B cell (primary cell): ENCODE measurements around the gene PRDM10. TPM values are rescaled to one million over a fixed set of nuclear protein-coding genes. Genes with fewer than 3 reads are reported as not detected.

ENCODE experiments used
- ATAC-seq: fragments of 200-7000 bp; cut with Tn5 transposase; one replicate; pipeline ENCODE4 v1.10.0; 2021; ENCODE audit warnings: low read depth, mild to moderate bottlenecking, moderate number of reproducible peaks, moderate library complexity
- CTCF ChIA-PET: fragments of 350-600 bp; sonication (Branson Sonifier 250); formaldehyde crosslinking; loops from one replicate; lab custom pipeline; 2021; ENCODE audit warnings: antibody characterized with exemption, inconsistent platforms; lab: Charles Lee
- POLR2A ChIA-PET: fragments of 350-600 bp; sonication (Branson Sonifier 250); formaldehyde crosslinking; loops from one replicate; lab custom pipeline; 2021; ENCODE audit warnings: antibody characterized with exemption; lab: Charles Lee
- DNase-seq: peaks from one replicate; pipeline ENCODE4 v3.0.0; 2013
- H2AFZ ChIP-seq: 2 replicates; pipeline ENCODE4 v1.6.1; 2012; ENCODE audit warnings: mild to moderate bottlenecking, low read depth, low read length; ENCODE audit not compliant: insufficient read depth, poor library complexity, severe bottlenecking
- H3K27ac ChIP-seq, 2 donors: 1 replicate in 1 of 2; 2 replicates in 1 of 2; pipeline ENCODE4 v1.5.1; 2012 to 2013; ENCODE audit warnings: low read length in 2 of 2, mild to moderate bottlenecking in 2 of 2, moderate library complexity in 1 of 2
- H3K27me3 ChIP-seq, 4 experiments: fragments of 200-600 bp in 1 of 4; sonication (generic) in 1 of 4; replicated peaks in 1 of 4; 1 replicate in 2 of 4; 2 replicates in 2 of 4; pipeline versions ENCODE4 v1.6.1 to v1.7.0; 2013 to 2016; ENCODE audit warnings: low read length in 3 of 4, mild to moderate bottlenecking in 2 of 4, mixed read lengths in 1 of 4, moderate library complexity in 1 of 4; ENCODE audit not compliant: insufficient read depth in 4 of 4, control insufficient read depth in 3 of 4; ENCODE audit errors: control extremely low read depth in 1 of 4
- H3K36me3 ChIP-seq, 2 experiments: replicated peaks in 1 of 2; 1 replicate in 1 of 2; 2 replicates in 1 of 2; pipeline versions ENCODE4 v1.6.1 to v1.7.1; 2013; ENCODE audit warnings: low read length in 1 of 2; ENCODE audit not compliant: insufficient read depth in 2 of 2, control insufficient read depth in 1 of 2; ENCODE audit errors: control extremely low read depth in 1 of 2, extremely low read depth in 1 of 2
- H3K4me1 ChIP-seq, 2 donors: fragments of 200-600 bp in 1 of 2; sonication (generic) in 1 of 2; 1 replicate in 1 of 2; 2 replicates in 1 of 2; pipeline versions ENCODE4 v1.5.1 to v1.6.1; 2013 to 2017; ENCODE audit warnings: low read length in 2 of 2; ENCODE audit not compliant: control insufficient read depth in 2 of 2, insufficient read depth in 2 of 2
- H3K4me2 ChIP-seq: replicated peaks from 2 replicates; pipeline ENCODE3; 2012; ENCODE audit warnings: mild to moderate bottlenecking, low read depth, low read length; ENCODE audit not compliant: poor library complexity, severe bottlenecking
- H3K4me3 ChIP-seq, 5 experiments: fragments of 200-600 bp in 1 of 5; sonication (generic) in 1 of 5; 1 replicate in 3 of 5; 2 replicates in 2 of 5; pipeline versions ENCODE4 v1.5.1 to v1.7.0; 2011 to 2016; ENCODE audit warnings: low read length in 4 of 5, mild to moderate bottlenecking in 4 of 5, low read depth in 2 of 5, control low read depth in 1 of 5, moderate library complexity in 1 of 5; ENCODE audit not compliant: insufficient read depth in 1 of 5; ENCODE audit errors: control extremely low read depth in 1 of 5, extremely low read depth in 1 of 5
- H3K79me2 ChIP-seq: fragments of 200-600 bp; sonication (generic); one replicate; pipeline ENCODE4 v1.6.0; 2016; ENCODE audit warnings: low read length; ENCODE audit not compliant: control insufficient read depth, insufficient read depth
- H3K9ac ChIP-seq: fragments of 200-600 bp; sonication (generic); 2 replicates; pipeline ENCODE4 v1.6.1; 2017; ENCODE audit warnings: mild to moderate bottlenecking, low read length, moderate library complexity
- H3K9me3 ChIP-seq, 3 donors: one replicate each; pipeline versions ENCODE4 v1.6.1 to v1.7.1; 2013; ENCODE audit warnings: low read length in 2 of 3; ENCODE audit not compliant: control insufficient read depth in 2 of 3, insufficient read depth in 1 of 3; ENCODE audit errors: control extremely low read depth in 1 of 3
- H4K20me1 ChIP-seq: 2 replicates; pipeline ENCODE4 v1.6.0; 2012; ENCODE audit warnings: mild to moderate bottlenecking, low read length; ENCODE audit not compliant: insufficient read depth, control insufficient read depth, poor library complexity, severe bottlenecking
- H3K27ac Mint-ChIP-seq: one replicate; pipeline ENCODE4 v1.8.0; 2021; ENCODE audit warnings: mixed read lengths
- H3K27me3 Mint-ChIP-seq: one replicate; pipeline ENCODE4 v1.8.0; 2021; ENCODE audit warnings: mixed read lengths
- H3K4me1 Mint-ChIP-seq: one replicate; pipeline ENCODE4 v1.8.0; 2021; ENCODE audit warnings: mixed read lengths
- H3K4me3 Mint-ChIP-seq: one replicate; pipeline ENCODE4 v1.8.0; 2021; ENCODE audit warnings: mixed read lengths
- H3K9me3 Mint-ChIP-seq: one replicate; pipeline ENCODE4 v1.8.0; 2022; ENCODE audit warnings: mixed read lengths; ENCODE audit not compliant: insufficient read depth
- CTCF ChIP-seq: fragments of 200-600 bp; IDR thresholded peaks from one replicate; pipeline ENCODE4 v1.8.0; 2022; ENCODE audit warnings: antibody characterized with exemption, mild to moderate bottlenecking
- EZH2 ChIP-seq: IDR thresholded peaks from 2 replicates; pipeline ENCODE4 v1.6.1; 2012; ENCODE audit warnings: borderline replicate concordance, low read depth, mild to moderate bottlenecking, moderate library complexity, low read length; ENCODE audit not compliant: insufficient read depth, poor library complexity, severe bottlenecking
- WGBS: methylation state at CpG from one replicate; pipeline ENCODE4 v1.1.5; 2013; ENCODE audit warnings: missing lambda C conversion rate; ENCODE audit not compliant: insufficient coverage; 5-methylcytosine and 5-hydroxymethylcytosine counted together
- intact Hi-C: fragments of 100-400 bp; cut with micrococcal nuclease; formaldehyde crosslinking; loops from one replicate; pipeline ENCODE4 v1.10.0; 2022
- polyA plus RNA-seq: library from polyadenylated mRNA; depleted of rRNA; stranded (reverse); fragments of >200 nt; gene quantifications from 2 replicates; pipeline ENCODE4 v1.2.3, GENCODE V29; 2012
- total RNA-seq, 2 donors: library from RNA; stranded (reverse); fragments of 120-200 nt in 1 of 2; gene quantifications; 1 replicate in 1 of 2; 2 replicates in 1 of 2; pipeline versions ENCODE4 v1.2.3 to v1.2.4, GENCODE V29; 2013 to 2022

Gene PRDM10
- total and polyA plus RNA-seq, 2 donors (not counting 1 experiment from before 2014, with no cell fraction given), result 4.5 to 17.5 TPM

DNA sequence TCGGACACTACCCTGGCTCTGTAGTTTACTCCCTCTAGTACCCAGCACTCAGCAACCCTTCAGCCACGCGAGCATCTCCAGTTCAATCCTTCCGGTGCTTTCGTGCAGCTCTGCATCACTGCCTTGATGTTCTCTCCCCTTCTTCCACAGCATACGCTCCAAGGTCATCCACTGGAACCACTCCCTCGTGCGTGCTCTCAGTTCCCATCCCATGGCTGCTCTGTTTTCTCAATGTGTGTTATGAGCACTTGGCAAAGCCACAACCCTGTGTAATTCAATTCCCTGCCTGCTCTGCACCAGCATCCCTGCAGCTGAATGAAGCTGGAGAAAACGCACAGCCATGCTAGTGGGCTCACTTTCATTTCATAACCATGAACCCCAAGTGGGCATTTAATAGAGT is 68.7 kb downstream of the PRDM10 start:
- no peaks in the 10 kb centered on the region for H3K79me2 ChIP-seq
- 91% methylated on average over 6 of the region's 9 CpGs for WGBS
- no peak for DNase-seq
- no peaks in the 10 kb centered on the region for H3K27me3 ChIP-seq
- Mint-ChIP-seq H3K27me3 (no peaks in the 10 kb centered on the region), H3K4me1 (no peaks in the 10 kb centered on the region), H3K27ac (no peak overlapping the region), H3K9me3 (no peaks in the 10 kb centered on the region), H3K4me3 (no peak overlapping the region)
- TF ChIP-seq EZH2 (no peak), CTCF (no peak)
- intact Hi-C loops, result no loop called here
- no peaks in the 10 kb centered on the region for H3K4me1 ChIP-seq
- no peak overlapping the region for H3K27ac ChIP-seq
- no peak for ATAC-seq
- H3K9me3 ChIP-seq, result no peaks in the 10 kb centered on the region
- no peak overlapping the region for H2AFZ ChIP-seq
- H3K9ac ChIP-seq, result no peak overlapping the region
- CTCF ChIA-PET, result interaction anchor here (1.9 kb wide), 1 partner anchor 198 kb away, joined by 5 read pairs; no protein-coding TSS in a partner anchor
- no peaks in the 10 kb centered on the region for H4K20me1 ChIP-seq
- H3K4me3 ChIP-seq, result no peak overlapping the region
- peaks cover 0 to 9% of the 10 kb centered on the region in 2 experiments for H3K36me3 ChIP-seq
- POLR2A ChIA-PET, result no interaction called here
- no peak overlapping the region for H3K4me2 ChIP-seq

- no peaks in the 10 kb centered on the region for H3K4me1 Mint-ChIP-seq
- ATAC-seq (no peak), DNase-seq (no peak)
- ChIA-PET POLR2A (no interaction called here), CTCF (interaction anchor here (1.9 kb wide), 1 partner anchor 199 kb away, joined by 5 read pairs; no protein-coding TSS in a partner anchor)
- H3K79me2 ChIP-seq, result no peaks in the 10 kb centered on the region
- H3K4me3 Mint-ChIP-seq, result no peak overlapping the region
- no peak overlapping the region for H2AFZ ChIP-seq
- peaks cover 0 to 9% of the 10 kb centered on the region in 2 experiments for H3K36me3 ChIP-seq
- H3K27me3 ChIP-seq, result no peaks in the 10 kb centered on the region
- H3K27ac Mint-ChIP-seq, result no peak overlapping the region
- TF ChIP-seq EZH2 (no peak), CTCF (no peak)
- H3K27ac ChIP-seq, result no peak overlapping the region
- no peak overlapping the region for H3K4me3 ChIP-seq
- intact Hi-C loops, result no loop called here
- H3K9ac ChIP-seq, result no peak overlapping the region
- no peaks in the 10 kb centered on the region for H3K9me3 ChIP-seq
- H3K9me3 Mint-ChIP-seq, result no peaks in the 10 kb centered on the region
- no peaks in the 10 kb centered on the region for H3K27me3 Mint-ChIP-seq
- WGBS, result no CpG with 5 or more reads among the region's 1 CpG
- H3K4me1 ChIP-seq, result no peaks in the 10 kb centered on the region
- no peak overlapping the region for H3K4me2 ChIP-seq
- no peaks in the 10 kb centered on the region for H4K20me1 ChIP-seq
Measured at GRCh38 chr11:129933262-129933661, 69.4 kb downstream of the PRDM10 start.
